GM23338 (cell line): ENCODE measurements around the gene ZNF821.

Experiments
- EZH2phosphoT487 ChIP-seq: fragments of 200-600 bp; sonication (generic); IDR thresholded peaks from one replicate; pipeline ENCODE4 v1.8.1; 2018; ENCODE audit warnings: antibody characterized with exemption; ENCODE audit not compliant: unreplicated experiment
- JUNB ChIP-seq: IDR thresholded peaks from one replicate; pipeline ENCODE4 v1.6.1; 2016; ENCODE audit warnings: antibody characterized with exemption; ENCODE audit not compliant: unreplicated experiment
- POLR2AphosphoS5 ChIP-seq: IDR thresholded peaks from 2 replicates; pipeline ENCODE4 v1.6.1; 2016; ENCODE audit warnings: antibody characterized with exemption, low read depth
- STAT1 ChIP-seq: IDR thresholded peaks from one replicate; pipeline ENCODE4 v1.6.1; 2016; ENCODE audit warnings: antibody characterized with exemption; ENCODE audit not compliant: unreplicated experiment
- TF ChIP-seq, protein P1 (sequence below), 2 experiments: fragments of 200-600 bp in 1 of 2; sonication (generic) in 1 of 2; conservative IDR thresholded peaks; 2 replicates each; pipeline versions ENCODE4 v1.5.1 to v1.6.1; 2016 to 2017; ENCODE audit warnings: antibody characterized with exemption in 2 of 2, low read depth in 2 of 2, mild to moderate bottlenecking in 2 of 2, moderate library complexity in 1 of 2
- TF ChIP-seq, protein P2 (sequence below): IDR thresholded peaks from 2 replicates; pipeline ENCODE4 v1.6.1; 2016; ENCODE audit warnings: antibody characterized with exemption

DNA sequence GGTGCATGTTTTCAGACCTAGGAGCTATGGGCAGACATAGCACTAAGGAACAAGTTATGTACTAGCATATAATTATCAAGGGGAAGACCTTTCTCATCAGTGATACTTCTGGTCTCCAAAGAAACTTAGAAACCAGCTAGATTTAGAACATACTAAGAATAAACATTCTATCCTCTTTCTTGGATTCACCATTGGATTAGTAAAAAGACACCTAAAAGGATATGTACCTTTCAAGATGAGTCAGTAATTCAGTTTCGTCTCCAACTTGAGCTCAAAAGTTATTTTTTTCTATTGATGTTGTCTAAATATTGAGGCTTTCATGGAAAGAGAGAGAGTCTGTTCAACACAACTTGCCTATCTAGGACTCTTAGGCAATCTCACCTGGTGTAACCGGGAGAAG is 13.2 kb downstream of the ZNF821 start:
- TF ChIP-seq POLR2AphosphoS5 (no peak), STAT1 (no peak), EZH2phosphoT487 (no peak), JUNB (no peak)
- TF ChIP-seq, protein P1, sequence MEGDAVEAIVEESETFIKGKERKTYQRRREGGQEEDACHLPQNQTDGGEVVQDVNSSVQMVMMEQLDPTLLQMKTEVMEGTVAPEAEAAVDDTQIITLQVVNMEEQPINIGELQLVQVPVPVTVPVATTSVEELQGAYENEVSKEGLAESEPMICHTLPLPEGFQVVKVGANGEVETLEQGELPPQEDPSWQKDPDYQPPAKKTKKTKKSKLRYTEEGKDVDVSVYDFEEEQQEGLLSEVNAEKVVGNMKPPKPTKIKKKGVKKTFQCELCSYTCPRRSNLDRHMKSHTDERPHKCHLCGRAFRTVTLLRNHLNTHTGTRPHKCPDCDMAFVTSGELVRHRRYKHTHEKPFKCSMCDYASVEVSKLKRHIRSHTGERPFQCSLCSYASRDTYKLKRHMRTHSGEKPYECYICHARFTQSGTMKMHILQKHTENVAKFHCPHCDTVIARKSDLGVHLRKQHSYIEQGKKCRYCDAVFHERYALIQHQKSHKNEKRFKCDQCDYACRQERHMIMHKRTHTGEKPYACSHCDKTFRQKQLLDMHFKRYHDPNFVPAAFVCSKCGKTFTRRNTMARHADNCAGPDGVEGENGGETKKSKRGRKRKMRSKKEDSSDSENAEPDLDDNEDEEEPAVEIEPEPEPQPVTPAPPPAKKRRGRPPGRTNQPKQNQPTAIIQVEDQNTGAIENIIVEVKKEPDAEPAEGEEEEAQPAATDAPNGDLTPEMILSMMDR (conservative IDR thresholded peaks at IDR 0.05; ENCODE audit: low read depth in 2 of 2) = no peak
- TF ChIP-seq, protein P2, sequence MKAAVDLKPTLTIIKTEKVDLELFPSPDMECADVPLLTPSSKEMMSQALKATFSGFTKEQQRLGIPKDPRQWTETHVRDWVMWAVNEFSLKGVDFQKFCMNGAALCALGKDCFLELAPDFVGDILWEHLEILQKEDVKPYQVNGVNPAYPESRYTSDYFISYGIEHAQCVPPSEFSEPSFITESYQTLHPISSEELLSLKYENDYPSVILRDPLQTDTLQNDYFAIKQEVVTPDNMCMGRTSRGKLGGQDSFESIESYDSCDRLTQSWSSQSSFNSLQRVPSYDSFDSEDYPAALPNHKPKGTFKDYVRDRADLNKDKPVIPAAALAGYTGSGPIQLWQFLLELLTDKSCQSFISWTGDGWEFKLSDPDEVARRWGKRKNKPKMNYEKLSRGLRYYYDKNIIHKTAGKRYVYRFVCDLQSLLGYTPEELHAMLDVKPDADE = no peak
